Measurements from ENCODE around the gene CEP131. TPM values are rescaled to one million over a fixed set of nuclear protein-coding genes. Genes with fewer than 3 reads are reported as not detected.

CEP131 gene
- total RNA-seq, 1 donor from 2014 or later = 33.2 TPM

DNA sequence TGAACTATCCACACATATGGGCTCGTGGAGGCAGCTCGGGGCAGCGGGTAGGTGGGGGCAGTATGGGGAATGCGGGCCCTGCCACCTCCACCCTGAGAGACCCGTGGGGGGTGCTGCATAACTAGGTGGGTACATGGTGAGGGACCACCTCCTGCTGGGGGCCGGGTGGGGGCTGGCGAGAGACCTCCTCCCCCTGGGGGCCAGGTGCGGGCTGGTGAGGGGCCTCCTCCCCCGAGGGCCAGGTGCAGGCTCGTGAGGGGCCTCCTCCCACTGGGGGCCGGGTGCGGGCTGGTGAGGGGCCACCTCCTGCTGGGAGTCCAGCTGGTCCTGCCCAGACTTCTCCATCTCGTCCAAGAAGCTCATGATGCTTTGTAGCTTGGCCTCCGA, 25.4 kb downstream of the CEP131 start:
- H3K4me3 Mint-ChIP-seq (ENCODE audit: low read depth) = no peak overlapping the region
- no peak for TF ChIP-seq CTCF (IDR thresholded peaks at IDR 0.05; ENCODE audit: unreplicated experiment)
- no peaks in the 10 kb centered on the region for H3K9me3 Mint-ChIP-seq (ENCODE audit: low read depth)
- peaks cover 2% of the 10 kb centered on the region for H3K36me3 Mint-ChIP-seq (ENCODE audit: insufficient read depth)
- H3K27ac Mint-ChIP-seq = no peak overlapping the region
- no peak for DNase-seq (ENCODE audit: low spot score, unreplicated experiment)
- no peaks in the 10 kb centered on the region for H3K4me1 Mint-ChIP-seq (ENCODE audit: low read depth)
- H3K27me3 Mint-ChIP-seq = no peaks in the 10 kb centered on the region

DNA sequence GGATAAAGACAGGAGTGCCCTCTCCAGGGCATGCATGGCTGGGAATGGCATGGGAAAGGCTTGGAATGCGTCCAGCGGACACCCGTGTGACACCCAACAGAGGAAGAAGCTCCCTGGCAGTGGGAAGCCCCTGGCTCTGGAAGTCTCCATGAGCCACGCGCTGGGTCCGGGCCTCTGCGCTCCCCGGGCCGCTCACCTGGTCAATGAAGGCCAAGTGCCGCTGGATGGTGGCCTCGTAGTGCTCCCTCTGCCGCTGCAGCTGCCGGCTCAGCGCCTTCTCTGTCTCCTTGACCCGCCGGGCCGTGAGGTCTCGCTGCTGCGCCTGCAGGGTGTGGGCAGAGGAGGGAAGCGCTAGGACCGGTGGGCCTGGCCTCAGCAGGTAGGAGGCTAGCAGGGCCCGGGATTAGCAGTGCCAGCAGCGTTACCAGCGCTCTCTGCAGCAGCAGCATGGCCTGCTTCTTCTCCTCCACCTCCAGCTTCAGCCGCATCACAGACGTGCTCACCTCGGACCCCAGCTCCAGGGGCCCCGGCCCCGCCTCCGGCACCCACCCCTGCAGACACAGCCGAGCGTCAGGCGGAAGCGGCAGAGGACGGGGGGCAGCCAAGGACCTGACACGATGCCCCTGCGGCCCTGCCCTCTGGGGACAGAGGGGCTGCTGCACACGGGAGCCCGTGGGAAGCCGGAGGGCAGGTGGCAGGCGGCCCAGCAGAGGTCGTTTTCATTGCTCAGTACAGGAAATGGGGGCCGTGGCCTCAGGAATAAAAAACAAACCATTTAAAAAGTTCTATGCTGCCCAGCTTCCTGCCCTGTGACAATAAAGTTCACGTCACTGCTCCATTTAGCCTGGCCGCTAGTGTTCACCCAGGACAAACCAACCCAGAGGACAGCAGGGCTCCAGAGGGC, 26.0 kb downstream of the CEP131 start:
- Mint-ChIP-seq H3K27ac (no peak overlapping the region), H3K4me1 (ENCODE audit: low read depth) (no peaks in the 10 kb centered on the region), H3K36me3 (ENCODE audit: insufficient read depth) (peaks cover 2% of the 10 kb centered on the region), H3K9me3 (ENCODE audit: low read depth) (no peaks in the 10 kb centered on the region), H3K27me3 (no peaks in the 10 kb centered on the region), H3K4me3 (ENCODE audit: low read depth) (no peak overlapping the region)
- DNase-seq (ENCODE audit: low spot score, unreplicated experiment) = no peak
- TF ChIP-seq CTCF (IDR thresholded peaks at IDR 0.05; ENCODE audit: unreplicated experiment) = no peak

DNA sequence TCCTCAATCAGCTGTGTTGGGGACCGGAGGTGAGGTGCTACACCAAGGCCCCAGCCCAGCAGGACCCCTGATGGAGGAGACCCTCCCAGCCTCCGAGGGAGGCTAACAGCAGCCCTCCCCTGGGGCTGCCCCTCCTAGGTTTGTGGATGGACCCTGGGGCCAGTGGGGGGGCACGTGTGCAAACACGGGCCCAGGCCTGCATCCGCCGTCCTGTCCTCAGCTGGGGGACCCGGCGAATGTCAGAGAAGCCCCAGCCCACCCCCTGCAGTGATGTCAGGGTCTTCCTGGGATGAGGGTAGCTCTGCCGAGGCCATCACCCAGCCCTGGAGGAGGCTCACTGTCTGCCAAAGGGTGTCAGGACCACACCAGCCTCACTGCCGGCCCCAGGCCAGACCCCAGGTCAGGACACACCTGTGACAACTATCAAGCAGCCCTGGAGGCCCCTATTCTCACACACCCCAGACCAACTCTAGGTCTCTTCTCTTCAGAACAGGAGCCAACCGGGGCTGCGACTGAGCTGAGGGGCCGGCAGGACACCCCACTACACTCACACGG, 26.7 kb downstream of the CEP131 start:
- Mint-ChIP-seq H3K4me1 (ENCODE audit: low read depth) (no peaks in the 10 kb centered on the region), H3K27me3 (no peaks in the 10 kb centered on the region), H3K9me3 (ENCODE audit: low read depth) (no peaks in the 10 kb centered on the region), H3K4me3 (ENCODE audit: low read depth) (no peak overlapping the region), H3K36me3 (ENCODE audit: insufficient read depth) (no peaks in the 10 kb centered on the region), H3K27ac (no peak overlapping the region)
- no peak for TF ChIP-seq CTCF (IDR thresholded peaks at IDR 0.05; ENCODE audit: unreplicated experiment)
- no peak for DNase-seq (ENCODE audit: low spot score, unreplicated experiment)

GRCh38 chr17:81194941-81195901, 27.5 kb downstream of the CEP131 start:
- Mint-ChIP-seq H3K9me3 (ENCODE audit: low read depth) (no peaks in the 10 kb centered on the region), H3K4me3 (ENCODE audit: low read depth) (no peak overlapping the region), H3K36me3 (ENCODE audit: insufficient read depth) (no peaks in the 10 kb centered on the region), H3K4me1 (ENCODE audit: low read depth) (no peaks in the 10 kb centered on the region), H3K27me3 (no peaks in the 10 kb centered on the region), H3K27ac (no peak overlapping the region)
- no peak for TF ChIP-seq CTCF (IDR thresholded peaks at IDR 0.05; ENCODE audit: unreplicated experiment)
- no peak for DNase-seq (ENCODE audit: low spot score, unreplicated experiment)

GRCh38 chr17:81194225-81194760, 28.5 kb downstream of the CEP131 start:
- Mint-ChIP-seq H3K4me3 (ENCODE audit: low read depth) (no peak overlapping the region), H3K4me1 (ENCODE audit: low read depth) (no peaks in the 10 kb centered on the region), H3K27me3 (no peaks in the 10 kb centered on the region), H3K27ac (no peak overlapping the region), H3K36me3 (ENCODE audit: insufficient read depth) (no peaks in the 10 kb centered on the region), H3K9me3 (ENCODE audit: low read depth) (no peaks in the 10 kb centered on the region)
- no peak for DNase-seq (ENCODE audit: low spot score, unreplicated experiment)
- no peak for TF ChIP-seq CTCF (IDR thresholded peaks at IDR 0.05; ENCODE audit: unreplicated experiment)
